K562 (cell line): ENCODE results near the gene KLK15. TPM values are rescaled to one million over a fixed set of nuclear protein-coding genes. Genes with fewer than 3 reads are reported as not detected.

Source experiments
- BRF2 ChIP-seq: IDR thresholded peaks from 3 replicates; pipeline ENCODE4 v1.6.1; 2011; ENCODE audit warnings: borderline replicate concordance, mild to moderate bottlenecking; ENCODE audit not compliant: insufficient read length, insufficient read depth
- C11orf30 ChIP-seq: fragments of 450-650 bp; IDR thresholded peaks from 2 replicates; pipeline ENCODE4 v1.6.1; 2016; ENCODE audit warnings: low read depth, mild to moderate bottlenecking
- CGGBP1 ChIP-seq: fragments of 250-450 bp; sonication (Bioruptor Pico); IDR thresholded peaks from 2 replicates; pipeline ENCODE4 v1.9.0; 2021; ENCODE audit warnings: mild to moderate bottlenecking
- E2F5 ChIP-seq: sonication (generic); formaldehyde crosslinking; IDR thresholded peaks from 2 replicates; pipeline ENCODE4 v1.8.0; 2022; ENCODE audit warnings: mild to moderate bottlenecking, missing genetic modification reagents
- ETV5 ChIP-seq: sonication (generic); formaldehyde crosslinking; IDR thresholded peaks from 2 replicates; pipeline ENCODE4 v1.4.0; 2020; ENCODE audit warnings: low read depth, mild to moderate bottlenecking, missing genetic modification reagents
- FIP1L1 ChIP-seq: fragments of 200-400 bp; formaldehyde crosslinking; IDR thresholded peaks from 2 replicates; pipeline ENCODE4 v1.6.1; 2018; ENCODE audit warnings: mild to moderate bottlenecking, low read depth, low read length; ENCODE audit not compliant: poor library complexity, severe bottlenecking
- FOXA3 ChIP-seq, 2 experiments: fragments of 450-650 bp in 1 of 2; sonication (generic) in 1 of 2; formaldehyde crosslinking; IDR thresholded peaks in 1 of 2; conservative IDR thresholded peaks in 1 of 2; 2 replicates each; pipeline versions ENCODE4 v1.4.0 to v1.8.0; 2020 to 2022; ENCODE audit warnings: mild to moderate bottlenecking in 2 of 2, missing genetic modification reagents in 1 of 2
- HDAC2 ChIP-seq: fragments of 450-650 bp; IDR thresholded peaks from 2 replicates; pipeline ENCODE4 v1.6.1; 2016; ENCODE audit warnings: mild to moderate bottlenecking
- MAX ChIP-seq: sonication (generic); formaldehyde crosslinking; IDR thresholded peaks from 2 replicates; pipeline ENCODE4 v1.9.0; 2022; ENCODE audit warnings: mild to moderate bottlenecking, missing genetic modification reagents
- MYC ChIP-seq, 2 experiments: fragments of 250-450 bp in 1 of 2; sonication (Bioruptor Pico) in 1 of 2; IDR thresholded peaks; 2 replicates each; pipeline versions ENCODE4 v1.5.1 to v1.6.1; 2012 to 2021; ENCODE audit warnings: low read depth in 2 of 2, borderline replicate concordance in 1 of 2, improper control_type of control experiment in 1 of 2, low read length in 1 of 2, mild to moderate bottlenecking in 1 of 2, moderate library complexity in 1 of 2
- NR2F6 ChIP-seq: fragments of 450-650 bp; formaldehyde crosslinking; IDR thresholded peaks from 2 replicates; pipeline ENCODE4 v1.4.0; 2020; ENCODE audit warnings: mild to moderate bottlenecking
- POLR2AphosphoS2 ChIP-seq: IDR thresholded peaks from 2 replicates; pipeline ENCODE4 v1.6.1; 2012; ENCODE audit warnings: low read length, improper control_type of control experiment
- SAFB2 ChIP-seq: fragments of 200-400 bp; formaldehyde crosslinking; IDR thresholded peaks from 2 replicates; pipeline ENCODE4 v1.6.1; 2018; ENCODE audit warnings: borderline replicate concordance, low read length, low read depth, moderate library complexity; ENCODE audit not compliant: severe bottlenecking
- SAP30 ChIP-seq: fragments of 200-600 bp; sonication (generic); IDR thresholded peaks from 2 replicates; pipeline ENCODE4 v1.6.1; 2012; ENCODE audit warnings: borderline replicate concordance, low read depth, mild to moderate bottlenecking, moderate library complexity, low read length, control low read depth, inconsistent platforms; ENCODE audit not compliant: insufficient read depth, poor library complexity, severe bottlenecking
- SLC30A9 ChIP-seq: fragments of 250-450 bp; sonication (Bioruptor Pico); IDR thresholded peaks from 2 replicates; pipeline ENCODE4 v1.8.0; 2022; ENCODE audit warnings: mild to moderate bottlenecking, moderate library complexity
- SMARCB1 ChIP-seq: IDR thresholded peaks from 2 replicates; pipeline ENCODE4 v1.6.1; 2011; ENCODE audit warnings: improper control_type of control experiment, low read depth; ENCODE audit not compliant: insufficient read length
- SP1 ChIP-seq: sonication (generic); formaldehyde crosslinking; IDR thresholded peaks from 2 replicates; pipeline ENCODE4 v1.8.1; 2022; ENCODE audit warnings: mild to moderate bottlenecking, missing genetic modification reagents
- SP2 ChIP-seq: IDR thresholded peaks from 2 replicates; pipeline ENCODE4 v1.6.1; 2011; ENCODE audit warnings: mild to moderate bottlenecking, low read depth, low read length, moderate library complexity; ENCODE audit not compliant: poor library complexity, severe bottlenecking; ENCODE audit errors: extremely low read depth
- TGIF2 ChIP-seq: sonication (generic); formaldehyde crosslinking; IDR thresholded peaks from 2 replicates; pipeline ENCODE4 v1.8.1; 2022; ENCODE audit warnings: mild to moderate bottlenecking, missing genetic modification reagents, moderate library complexity
- XRCC4 ChIP-seq: IDR thresholded peaks from one replicate; pipeline ENCODE4 v1.6.1; 2011; ENCODE audit not compliant: insufficient read depth, insufficient read length; ENCODE audit errors: extremely low read depth
- ZBTB33 ChIP-seq: sonication (generic); formaldehyde crosslinking; IDR thresholded peaks from 2 replicates; pipeline ENCODE4 v1.8.1; 2023; ENCODE audit warnings: mild to moderate bottlenecking, missing genetic modification reagents
- ZNF668 ChIP-seq: fragments of 250-450 bp; sonication (Bioruptor Pico); IDR thresholded peaks from 2 replicates; pipeline ENCODE4 v1.8.0; 2022; ENCODE audit warnings: mild to moderate bottlenecking, inconsistent platforms
- ZNF75A ChIP-seq: fragments of 450-650 bp; formaldehyde crosslinking; IDR thresholded peaks from 2 replicates; pipeline ENCODE4 v1.4.0; 2020; ENCODE audit warnings: mild to moderate bottlenecking
- ZNF778 ChIP-seq: fragments of 450-650 bp; formaldehyde crosslinking; IDR thresholded peaks from 2 replicates; pipeline ENCODE4 v1.4.0; 2020; ENCODE audit warnings: mild to moderate bottlenecking, moderate library complexity
- ZSCAN29 ChIP-seq: fragments of 450-650 bp; IDR thresholded peaks from 2 replicates; pipeline ENCODE4 v1.6.1; 2017
- polyA plus RNA-seq, 8 experiments: library from polyadenylated mRNA; depleted of rRNA in 4 of 8; stranded (reverse) in 5 of 8; unstranded in 3 of 8; fragments of >200 nt; fragmentation: Nextera tagmentation in 2 of 8; fragmentation: Illumina TruSeq in 1 of 8; extraction: Ambion mirVana in 2 of 8; extraction: Trizol in 1 of 8; gene quantifications; 2 replicates each; pipeline versions ENCODE4 v1.2.1 to v1.2.3, GENCODE V29; 2011 to 2014; ENCODE audit warnings: inconsistent platforms in 1 of 8, missing spikeins in 1 of 8
- total RNA-seq, 7 experiments: library from RNA; depleted of rRNA in 6 of 7; stranded (reverse); fragments of >200 nt in 6 of 7; fragmentation: Illumina TruSeq in 2 of 7; extraction: Trizol in 2 of 7; gene quantifications; 2 replicates each; pipeline versions ENCODE4 v1.2.1 to v1.2.3, GENCODE V29; 2011 to 2021; ENCODE audit warnings: low replicate concordance in 1 of 7

KLK15 gene
- total and polyA plus RNA-seq, 9 of the 15 experiments (the other 6 are each of a cell fraction or from before 2014, with no cell fraction given): not detected

GRCh38 chr19:50820086-50820485 is 13.3 kb downstream of the KLK15 start (continued):
- peak; percentile 11 for TF ChIP-seq SAP30
- TF ChIP-seq ZBTB33: no peak
- no peak for TF ChIP-seq SAFB2
- TF ChIP-seq BRF2: no peak
- TF ChIP-seq SP2: no peak
- peak in 1 of 2 experiments; percentile 53; a peak in 1 of 4 replicates for TF ChIP-seq FOXA3 (CRISPR knock-in tag; conservative IDR thresholded peaks at IDR 0.05 in 1 of 2, IDR thresholded peaks at IDR 0.05 in 1 of 2)
- TF ChIP-seq HDAC2: 0 out of 2 replicates have a peak, but pooled peaks have one; percentile 17
- TF ChIP-seq CGGBP1: no peak
- no peak for TF ChIP-seq ZNF778 (CRISPR knock-in tag)
- TF ChIP-seq MAX: peak; percentile 70
- no peak for TF ChIP-seq C11orf30
- TF ChIP-seq FIP1L1: no peak
- 0 out of 2 replicates have a peak, but pooled peaks have one; percentile 4 for TF ChIP-seq SP1 (CRISPR knock-in tag)
- TF ChIP-seq XRCC4: no peak
- no peak for TF ChIP-seq SMARCB1
- no peak for TF ChIP-seq ETV5 (CRISPR knock-in tag)
- no peak for TF ChIP-seq POLR2AphosphoS2
- TF ChIP-seq SLC30A9 (CRISPR knock-in tag): no peak
- no peak for TF ChIP-seq NR2F6 (CRISPR knock-in tag)
- no peak for TF ChIP-seq ZNF75A
- no peak; the same call in 1 of the 2 replicates for TF ChIP-seq ZNF668 (CRISPR knock-in tag)
- TF ChIP-seq ZSCAN29: no peak
- TF ChIP-seq TGIF2: no peak
- TF ChIP-seq MYC (IDR thresholded peaks at IDR 0.05; ENCODE audit: low read depth, low read length): no peak; the same call in 1 of the 2 replicates
- TF ChIP-seq MYC (CRISPR knock-in tag; IDR thresholded peaks at IDR 0.05; ENCODE audit: borderline replicate concordance, low read depth): no peak
- TF ChIP-seq E2F5 (CRISPR knock-in tag): no peak
